BE2C (cell line): ENCODE measurements around the gene PTPRZ1.

ENCODE experiments used
- DNase-seq: peaks from one replicate; pipeline ENCODE4 v3.0.0-alpha.2; 2020
- H3K27me3 ChIP-seq: fragments of 250-450 bp; sonication (Bioruptor Pico); 2 replicates; pipeline ENCODE4 v1.5.1; 2020; ENCODE audit warnings: mild to moderate bottlenecking
- H3K36me3 ChIP-seq: fragments of 250-450 bp; sonication (Bioruptor Pico); 2 replicates; pipeline ENCODE4 v1.5.1; 2020; ENCODE audit warnings: mild to moderate bottlenecking
- H3K4me1 ChIP-seq: fragments of 250-450 bp; sonication (Bioruptor Pico); 2 replicates; pipeline ENCODE4 v1.5.1; 2020
- H3K4me3 ChIP-seq: 2 replicates; pipeline ENCODE4 v1.5.1; 2011; ENCODE audit warnings: low read depth, low read length
- H3K9me3 ChIP-seq: fragments of 250-450 bp; sonication (Bioruptor Pico); 2 replicates; pipeline ENCODE4 v1.5.1; 2020
- TF ChIP-seq, protein P1 (sequence below): IDR thresholded peaks from 2 replicates; pipeline ENCODE4 v1.5.1; 2012; ENCODE audit warnings: mild to moderate bottlenecking, low read depth, low read length

The PTPRZ1 gene

GRCh38 chr7:121879544-121879943, 6.6 kb downstream of the PTPRZ1 start:
- Histone ChIP-seq H3K4me3 (no peak overlapping the region), H3K27me3 (peaks cover 5% of the 10 kb centered on the region), H3K36me3 (no peaks in the 10 kb centered on the region), H3K4me1 (no peaks in the 10 kb centered on the region), H3K9me3 (no peaks in the 10 kb centered on the region)
- DNase-seq: no peak
- TF ChIP-seq, protein P1, sequence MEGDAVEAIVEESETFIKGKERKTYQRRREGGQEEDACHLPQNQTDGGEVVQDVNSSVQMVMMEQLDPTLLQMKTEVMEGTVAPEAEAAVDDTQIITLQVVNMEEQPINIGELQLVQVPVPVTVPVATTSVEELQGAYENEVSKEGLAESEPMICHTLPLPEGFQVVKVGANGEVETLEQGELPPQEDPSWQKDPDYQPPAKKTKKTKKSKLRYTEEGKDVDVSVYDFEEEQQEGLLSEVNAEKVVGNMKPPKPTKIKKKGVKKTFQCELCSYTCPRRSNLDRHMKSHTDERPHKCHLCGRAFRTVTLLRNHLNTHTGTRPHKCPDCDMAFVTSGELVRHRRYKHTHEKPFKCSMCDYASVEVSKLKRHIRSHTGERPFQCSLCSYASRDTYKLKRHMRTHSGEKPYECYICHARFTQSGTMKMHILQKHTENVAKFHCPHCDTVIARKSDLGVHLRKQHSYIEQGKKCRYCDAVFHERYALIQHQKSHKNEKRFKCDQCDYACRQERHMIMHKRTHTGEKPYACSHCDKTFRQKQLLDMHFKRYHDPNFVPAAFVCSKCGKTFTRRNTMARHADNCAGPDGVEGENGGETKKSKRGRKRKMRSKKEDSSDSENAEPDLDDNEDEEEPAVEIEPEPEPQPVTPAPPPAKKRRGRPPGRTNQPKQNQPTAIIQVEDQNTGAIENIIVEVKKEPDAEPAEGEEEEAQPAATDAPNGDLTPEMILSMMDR: no peak

DNA sequence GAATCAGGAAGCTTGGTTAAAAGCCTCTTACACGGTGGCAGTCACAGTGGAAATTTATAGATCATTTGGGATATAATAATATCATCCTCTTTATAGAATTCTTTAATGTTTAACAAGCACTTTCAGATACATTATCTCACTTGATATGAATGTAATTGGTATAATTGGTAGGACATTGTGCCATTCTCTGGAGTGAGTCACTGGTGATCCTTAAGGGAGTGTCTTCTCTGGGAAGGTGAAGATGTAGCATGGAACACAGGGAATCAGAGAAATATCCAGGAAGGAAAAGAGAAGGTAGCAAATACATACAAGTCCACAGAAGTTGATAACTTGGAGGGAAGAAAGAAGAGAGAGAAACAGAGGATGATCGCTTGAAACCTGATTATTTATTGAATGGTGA, 9.8 kb downstream of the PTPRZ1 start:
- TF ChIP-seq, protein P1: no peak
- no peaks in the 10 kb centered on the region for H3K4me1 ChIP-seq

GRCh38 chr7:121885166-121885920, 12.4 kb downstream of the PTPRZ1 start:
- TF ChIP-seq, protein P1: no peak
- no peaks in the 10 kb centered on the region for H3K4me1 ChIP-seq
- H3K4me3 ChIP-seq: no peak overlapping the region
- peaks cover 4% of the 10 kb centered on the region; the same call in 1 of the 2 replicates for H3K27me3 ChIP-seq
- H3K36me3 ChIP-seq: no peaks in the 10 kb centered on the region
- DNase-seq: no peak
- no peaks in the 10 kb centered on the region for H3K9me3 ChIP-seq

More for the DNA sequence above, 9.8 kb downstream of the PTPRZ1 start:
- DNase-seq: no peak
- no peaks in the 10 kb centered on the region for H3K36me3 ChIP-seq
- no peak overlapping the region for H3K4me3 ChIP-seq
- peaks cover 4% of the 10 kb centered on the region; the same call in 1 of the 2 replicates for H3K27me3 ChIP-seq
- no peaks in the 10 kb centered on the region for H3K9me3 ChIP-seq

- TF ChIP-seq, protein P1: no peak
- Histone ChIP-seq H3K36me3 (no peaks in the 10 kb centered on the region), H3K9me3 (no peaks in the 10 kb centered on the region), H3K27me3 (peaks cover 4% of the 10 kb centered on the region; the same call in 1 of the 2 replicates), H3K4me3 (no peak overlapping the region), H3K4me1 (no peaks in the 10 kb centered on the region)
- no peak for DNase-seq
These were observed 14.7 kb downstream of the PTPRZ1 start for GRCh38 chr7:121887634-121888033.

DNA sequence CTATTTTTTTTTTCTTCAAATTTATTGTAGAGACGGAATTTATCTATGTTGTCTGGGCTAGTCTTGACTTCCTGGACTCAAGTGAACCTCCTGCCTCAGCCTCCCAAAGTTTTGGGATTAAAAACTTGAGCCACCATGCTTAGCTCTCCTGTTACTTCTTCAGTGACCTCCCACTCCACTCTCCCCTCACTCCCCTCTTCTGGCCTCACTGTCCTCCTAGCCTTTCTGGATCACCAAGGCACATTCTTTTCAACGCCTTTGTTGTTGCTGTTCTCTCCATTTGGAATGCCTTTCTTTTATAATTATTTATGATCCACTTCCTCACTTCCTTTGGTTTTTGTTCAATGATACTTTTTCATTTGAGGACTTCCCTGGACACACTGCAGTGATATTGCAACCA, 17.9 kb downstream of the PTPRZ1 start:
- Histone ChIP-seq H3K9me3 (no peaks in the 10 kb centered on the region), H3K27me3 (no peaks in the 10 kb centered on the region), H3K36me3 (no peaks in the 10 kb centered on the region), H3K4me3 (no peak overlapping the region), H3K4me1 (no peaks in the 10 kb centered on the region)
- DNase-seq: no peak
- TF ChIP-seq, protein P1: no peak

DNA sequence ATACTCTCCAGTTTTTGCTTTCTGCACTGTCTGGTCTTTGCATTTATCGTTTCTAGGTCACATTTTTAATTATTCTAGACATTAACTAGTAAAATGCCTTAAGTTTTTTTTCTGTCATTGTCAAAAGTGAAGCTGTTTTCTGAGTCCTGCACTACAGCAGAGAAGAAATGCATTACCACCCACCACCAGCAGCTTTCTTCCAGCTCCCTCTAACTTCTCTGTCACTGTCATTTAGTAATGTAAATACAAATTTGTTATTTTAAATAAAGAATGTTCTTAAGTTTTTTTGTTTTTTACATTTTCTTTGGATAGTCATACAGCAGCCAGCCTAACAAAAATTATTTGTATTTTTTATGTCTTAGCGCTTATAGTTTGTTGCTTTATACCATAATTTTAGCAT, 18.8 kb downstream of the PTPRZ1 start:
- Histone ChIP-seq H3K4me1 (no peaks in the 10 kb centered on the region), H3K9me3 (no peaks in the 10 kb centered on the region), H3K27me3 (no peaks in the 10 kb centered on the region), H3K4me3 (no peak overlapping the region), H3K36me3 (no peaks in the 10 kb centered on the region)
- TF ChIP-seq, protein P1: no peak
- no peak for DNase-seq
